Parathyroid adenoma (tissue), 2 donors: ENCODE measurements around the gene EFHD1.

Experiments
- H2AFZ ChIP-seq: fragments of 300-600 bp; sonication (generic); one replicate; pipeline ENCODE4 v1.7.0; 2017; ENCODE audit warnings: antibody characterized with exemption, mild to moderate bottlenecking
- H3K27ac ChIP-seq: fragments of 300-600 bp; sonication (generic); one replicate; pipeline ENCODE4 v1.7.0; 2017
- H3K27me3 ChIP-seq: fragments of 300-600 bp; sonication (generic); one replicate; pipeline ENCODE4 v1.7.0; 2017; ENCODE audit warnings: low read length; ENCODE audit not compliant: control insufficient read depth, insufficient read depth
- H3K36me3 ChIP-seq: fragments of 300-600 bp; sonication (generic); one replicate; pipeline ENCODE4 v1.7.0; 2017; ENCODE audit warnings: low read length; ENCODE audit not compliant: control insufficient read depth, insufficient read depth
- H3K4me1 ChIP-seq: fragments of 300-600 bp; sonication (generic); one replicate; pipeline ENCODE4 v1.7.0; 2017; ENCODE audit warnings: control low read depth
- H3K4me2 ChIP-seq: fragments of 300-600 bp; sonication (generic); one replicate; pipeline ENCODE4 v1.7.0; 2017; ENCODE audit warnings: low read length
- H3K4me3 ChIP-seq: fragments of 300-600 bp; sonication (generic); one replicate; pipeline ENCODE4 v1.7.0; 2017; ENCODE audit warnings: low read depth, low read length
- H3K79me2 ChIP-seq: fragments of 300-600 bp; sonication (generic); one replicate; pipeline ENCODE4 v1.7.0; 2017; ENCODE audit warnings: control low read depth
- H3K9ac ChIP-seq: fragments of 300-600 bp; sonication (generic); one replicate; pipeline ENCODE4 v1.7.0; 2017; ENCODE audit warnings: mild to moderate bottlenecking
- H3K9me3 ChIP-seq: fragments of 300-600 bp; sonication (generic); one replicate; pipeline ENCODE4 v1.7.0; 2017; ENCODE audit warnings: low read length; ENCODE audit not compliant: control insufficient read depth
- CTCF ChIP-seq: fragments of 300-600 bp; sonication (generic); IDR thresholded peaks from one replicate; pipeline ENCODE4 v1.7.0; 2017; ENCODE audit warnings: antibody characterized with exemption, mild to moderate bottlenecking
- donor health status: primary hyperparathyroidism.

The EFHD1 gene

DNA sequence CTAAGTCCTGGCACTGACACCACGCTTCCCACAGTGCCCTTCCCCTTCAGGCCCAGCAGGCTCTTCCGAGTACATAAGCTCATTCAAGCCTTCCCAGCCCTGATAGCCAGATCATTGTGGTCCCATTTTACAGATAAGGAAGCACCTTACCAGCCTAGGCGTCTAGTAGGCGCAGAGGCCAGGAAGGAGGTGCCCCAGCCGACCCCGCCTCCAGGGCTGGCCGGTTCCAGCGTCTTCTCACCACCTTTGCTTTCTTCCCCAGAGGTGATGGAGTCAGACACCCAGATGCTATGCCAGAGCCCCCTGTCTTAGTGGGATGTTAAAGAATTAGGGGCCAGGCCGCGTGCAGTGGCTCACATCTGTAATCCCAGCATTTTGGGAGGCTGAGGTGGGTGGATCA is 28.9 kb upstream of the EFHD1 start:
- Histone ChIP-seq H3K79me2 (no peaks in the 10 kb centered on the region), H2AFZ (no peak overlapping the region), H3K4me2 (no peak overlapping the region)

GRCh38 chr2:232607011-232607410 is 26.4 kb upstream of the EFHD1 start:
- Histone ChIP-seq H3K27ac (no peak overlapping the region), H3K27me3 (no peaks in the 10 kb centered on the region), H2AFZ (no peak overlapping the region), H3K36me3 (no peaks in the 10 kb centered on the region), H3K9me3 (no peaks in the 10 kb centered on the region), H3K9ac (no peak overlapping the region), H3K79me2 (no peaks in the 10 kb centered on the region), H3K4me3 (no peak overlapping the region), H3K4me2 (no peak overlapping the region), H3K4me1 (no peaks in the 10 kb centered on the region)
- no peak for TF ChIP-seq CTCF

More for the DNA sequence above, 28.9 kb upstream of the EFHD1 start:
- Histone ChIP-seq H3K27me3 (no peaks in the 10 kb centered on the region), H3K27ac (no peak overlapping the region), H3K4me1 (no peaks in the 10 kb centered on the region), H3K9ac (no peak overlapping the region), H3K9me3 (no peaks in the 10 kb centered on the region), H3K4me3 (no peak overlapping the region), H3K36me3 (no peaks in the 10 kb centered on the region)
- TF ChIP-seq CTCF, result no peak

- H3K4me1 ChIP-seq, result no peaks in the 10 kb centered on the region
- no peak overlapping the region for H3K27ac ChIP-seq
- no peaks in the 10 kb centered on the region for H3K79me2 ChIP-seq
- H3K4me3 ChIP-seq, result no peak overlapping the region
- no peak overlapping the region for H2AFZ ChIP-seq
- H3K36me3 ChIP-seq, result no peaks in the 10 kb centered on the region
- no peak for TF ChIP-seq CTCF
- H3K27me3 ChIP-seq, result no peaks in the 10 kb centered on the region
- H3K4me2 ChIP-seq, result no peak overlapping the region
- H3K9me3 ChIP-seq, result no peaks in the 10 kb centered on the region
- H3K9ac ChIP-seq, result no peak overlapping the region
Observed at GRCh38 chr2:232609607-232610006, 23.8 kb upstream of the EFHD1 start.

DNA sequence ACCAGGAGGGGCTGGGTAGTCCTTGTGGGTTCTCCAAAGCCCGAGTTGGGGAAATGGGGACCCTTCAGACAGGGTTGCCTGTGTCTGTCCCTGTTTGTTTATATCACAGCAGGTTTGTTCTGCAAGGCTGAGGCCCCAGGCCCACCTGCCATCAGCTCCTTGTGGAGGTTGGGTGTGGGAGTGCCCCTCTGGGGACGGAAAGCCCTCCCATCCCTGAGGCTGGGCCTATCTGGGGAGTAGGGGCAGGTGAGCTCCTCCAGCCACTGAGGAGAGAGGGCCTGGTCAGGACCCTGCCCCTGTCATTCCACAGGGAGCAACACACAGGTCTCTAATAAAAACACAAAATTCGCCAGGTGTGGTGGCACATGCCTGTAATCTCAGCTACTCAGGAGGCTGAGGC is 23.3 kb upstream of the EFHD1 start:
- Histone ChIP-seq H3K9me3 (no peaks in the 10 kb centered on the region), H3K79me2 (no peaks in the 10 kb centered on the region), H3K27ac (no peak overlapping the region), H3K4me1 (no peaks in the 10 kb centered on the region), H3K36me3 (no peaks in the 10 kb centered on the region), H3K4me2 (no peak overlapping the region), H3K9ac (no peak overlapping the region), H3K4me3 (no peak overlapping the region), H3K27me3 (no peaks in the 10 kb centered on the region), H2AFZ (no peak overlapping the region)
- no peak for TF ChIP-seq CTCF

- no peaks in the 10 kb centered on the region for H3K4me1 ChIP-seq
- H2AFZ ChIP-seq, result no peak overlapping the region
- H3K4me3 ChIP-seq, result no peak overlapping the region
Observed at GRCh38 chr2:232611061-232611460, 22.3 kb upstream of the EFHD1 start.

More at GRCh38 chr2:232611061-232611460, 22.3 kb upstream of the EFHD1 start:
- Histone ChIP-seq H3K36me3 (no peaks in the 10 kb centered on the region), H3K27me3 (no peaks in the 10 kb centered on the region), H3K9ac (no peak overlapping the region), H3K9me3 (no peaks in the 10 kb centered on the region), H3K4me2 (no peak overlapping the region), H3K79me2 (no peaks in the 10 kb centered on the region), H3K27ac (no peak overlapping the region)
- no peak for TF ChIP-seq CTCF
